ENCODE data around the gene TUBA4A. TPM values are rescaled to one million over a fixed set of nuclear protein-coding genes. Genes with fewer than 3 reads are reported as not detected.

TUBA4A gene
- total and polyA plus RNA-seq, 9 of the 15 experiments (the other 6 are each of a cell fraction or from before 2014, with no cell fraction given): 25.1 to 174 (median 42.4) TPM

DNA sequence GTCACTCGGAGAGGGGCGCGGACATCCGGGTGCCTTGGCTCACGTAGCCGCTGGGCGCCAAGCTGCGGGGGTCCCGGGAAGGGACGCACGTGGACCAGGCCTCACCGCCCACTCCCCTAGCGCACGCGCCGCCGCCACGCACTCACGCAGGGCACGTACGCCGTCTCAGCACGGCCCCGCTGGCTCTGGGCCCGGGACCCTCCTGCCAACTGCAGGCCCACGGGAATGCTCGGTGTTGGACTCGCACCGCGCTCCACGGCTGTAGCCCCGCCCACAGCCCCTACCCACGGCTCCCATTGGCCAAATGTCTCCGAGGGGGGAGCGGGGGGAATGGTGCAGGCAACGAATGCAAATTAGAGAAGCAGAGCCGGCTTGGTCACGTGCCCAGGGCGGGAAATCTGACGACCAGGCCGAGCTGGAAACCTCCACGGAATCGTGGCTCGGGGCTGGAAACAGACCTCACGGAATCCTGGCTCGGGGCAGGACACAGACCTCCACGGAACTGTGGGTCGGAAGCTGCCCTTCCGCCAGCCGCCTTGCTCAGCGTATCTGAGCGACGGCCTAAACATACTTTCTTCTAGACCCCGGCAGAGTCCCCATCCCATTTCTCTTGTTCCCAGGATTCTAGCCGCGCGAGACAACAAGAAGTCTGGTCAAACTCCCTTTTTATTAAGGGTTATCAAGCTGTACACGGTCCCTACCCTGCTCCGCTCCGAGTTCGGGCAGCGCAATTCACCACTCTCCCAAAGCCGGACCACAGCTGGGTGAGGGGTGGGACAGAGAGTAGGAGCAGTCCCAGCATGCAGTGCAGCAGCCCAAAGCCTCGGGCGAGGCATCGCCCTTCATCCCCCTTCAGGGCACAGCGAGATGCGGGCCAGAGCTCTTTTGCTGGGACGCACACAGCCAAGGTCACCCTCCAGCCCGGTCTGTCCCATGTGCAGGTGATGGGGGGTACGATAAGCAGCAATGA, 34.7 kb downstream of the TUBA4A start, which contains the start of gene ABCB6 (continued):
- peak; percentile 13 for TF ChIP-seq ZNF592 (IDR thresholded peaks at IDR 0.05)
- no peak for TF ChIP-seq NFATC3 (IDR thresholded peaks at IDR 0.05)
- TF ChIP-seq BMI1 (IDR thresholded peaks at IDR 0.05; ENCODE audit: low read length): no peak
- TF ChIP-seq ZNF75A (CRISPR knock-in tag; IDR thresholded peaks at IDR 0.05): no peak
- peak; percentile 89 for TF ChIP-seq POLR2G (IDR thresholded peaks at IDR 0.05; ENCODE audit: low read depth, low read length)
- no peak for TF ChIP-seq DDX20 (tag; IDR thresholded peaks at IDR 0.05; ENCODE audit: low read depth)
- TF ChIP-seq NR1H2 (CRISPR knock-in tag; IDR thresholded peaks at IDR 0.05): no peak; the same call in 1 of the 2 replicates
- TF ChIP-seq NFIC (IDR thresholded peaks at IDR 0.05): peak; percentile 70
- TF ChIP-seq BRCA1 (IDR thresholded peaks at IDR 0.05): no peak
- TF ChIP-seq BRCA1 (CRISPR knock-in tag; IDR thresholded peaks at IDR 0.05): no peak
- no peak for TF ChIP-seq ZNF184 (CRISPR knock-in tag; IDR thresholded peaks at IDR 0.05)
- TF ChIP-seq JUN (IDR thresholded peaks at IDR 0.05; ENCODE audit: borderline replicate concordance, low read depth, low read length): peak; percentile 65; the same call in 1 of the 2 replicates
- peak; percentile 44; the same call in 1 of the 2 replicates for TF ChIP-seq JUN (CRISPR knock-in tag; IDR thresholded peaks at IDR 0.05; ENCODE audit: borderline replicate concordance)
- peak; percentile 56; the same call in 1 of the 2 replicates for TF ChIP-seq CREB1 (IDR thresholded peaks at IDR 0.05)
- peak; percentile 0; the same call in 1 of the 2 replicates for TF ChIP-seq CREB1 (CRISPR knock-in tag; IDR thresholded peaks at IDR 0.05)
- TF ChIP-seq CHAMP1 (IDR thresholded peaks at IDR 0.05): no peak
- peak; percentile 26; the same call in 1 of the 2 replicates for TF ChIP-seq JUND (IDR thresholded peaks at IDR 0.05; ENCODE audit: borderline replicate concordance, low read depth, low read length)
- no peak; the same call in 2 of the 3 replicates for TF ChIP-seq JUND (tag; IDR thresholded peaks at IDR 0.05; ENCODE audit: borderline replicate concordance, low read depth, low read length)
- TF ChIP-seq MXI1 (IDR thresholded peaks at IDR 0.05; ENCODE audit: low read depth, low read length): 0 out of 2 replicates have a peak, but pooled peaks have one; percentile 16
- TF ChIP-seq ASH1L (IDR thresholded peaks at IDR 0.05; ENCODE audit: borderline replicate concordance, low read depth, partially characterized antibody): no peak
- peak; percentile 33; the same call in 1 of the 2 replicates for TF ChIP-seq CTBP1 (IDR thresholded peaks at IDR 0.05; ENCODE audit: borderline replicate concordance)
- no peak for TF ChIP-seq CBX2 (IDR thresholded peaks at IDR 0.05; ENCODE audit: insufficient read depth, low read length, poor library complexity, severe bottlenecking)
